ENCODE results near the gene PCDHGA6. TPM values are rescaled to one million over a fixed set of nuclear protein-coding genes. Genes with fewer than 3 reads are reported as not detected.
"Not testable (repeated sequence)": the region's sequence is repeated elsewhere in the genome, so short reads cannot be mapped to it uniquely, and the experiment has no call there.

The PCDHGA6 gene
- total RNA-seq, 1 donor from 2014 or later = 0.41 TPM

DNA sequence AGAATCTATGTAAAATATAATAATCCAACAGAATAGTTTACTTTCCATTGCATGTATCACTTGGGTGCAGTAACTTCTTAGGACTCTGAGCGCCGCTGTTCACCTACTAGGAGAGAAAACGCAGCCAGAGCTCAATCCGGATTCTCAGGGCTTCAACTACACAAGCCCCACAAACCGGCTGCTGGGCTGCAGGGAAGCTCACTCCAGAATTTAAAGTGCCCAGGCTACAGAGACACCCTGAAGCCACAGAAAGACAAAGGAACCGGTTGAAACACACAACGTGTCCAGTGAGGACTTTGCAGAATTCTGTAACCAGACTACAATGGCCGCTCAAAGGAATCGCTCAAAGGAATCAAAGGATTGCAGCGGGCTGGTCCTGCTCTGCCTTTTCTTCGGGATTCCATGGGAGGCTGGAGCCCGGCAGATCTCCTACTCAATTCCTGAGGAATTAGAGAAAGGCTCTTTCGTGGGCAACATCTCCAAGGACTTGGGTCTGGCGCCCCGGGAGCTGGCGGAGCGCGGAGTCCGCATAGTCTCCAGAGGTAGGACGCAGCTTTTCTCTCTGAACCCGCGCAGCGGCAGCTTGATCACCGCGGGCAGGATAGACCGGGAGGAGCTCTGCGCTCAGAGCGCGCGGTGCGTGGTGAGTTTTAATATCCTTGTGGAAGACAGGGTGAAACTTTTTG lies 39.3 kb downstream of the PCDHGA6 start, which contains the start of gene PCDHGA10:
TSS of gene PCDHGA10 (plus strand) at position 134 of the 686 bp plus-strand sequence. CDS start at position 323, 189 bp downstream.
- H3K36me3 Mint-ChIP-seq (ENCODE audit: low read depth, unreplicated experiment) = peaks cover 23% of the 10 kb centered on the region
- no peaks in the 10 kb centered on the region for H3K27me3 Mint-ChIP-seq (ENCODE audit: low read depth, unreplicated experiment)
- H3K4me1 ChIP-seq (ENCODE audit: insufficient read depth, low read length) = no peaks in the 10 kb centered on the region
- H3K27ac ChIP-seq (ENCODE audit: low read depth, low read length) = no peak within 1 kb of the TSS
- H3K79me2 ChIP-seq (ENCODE audit: insufficient read depth, low read length) = no peaks in the 10 kb centered on the region
- peaks cover 16% of the 10 kb centered on the region for H3K9me3 Mint-ChIP-seq (ENCODE audit: unreplicated experiment)
- TF ChIP-seq CTCF (IDR thresholded peaks at IDR 0.05; ENCODE audit: insufficient read depth, low read depth, low read length) (peak; percentile 71), EZH2 (IDR thresholded peaks at IDR 0.05; ENCODE audit: insufficient read depth, low read length) (no peak)
- peaks cover 13% of the 10 kb centered on the region for H3K4me1 Mint-ChIP-seq (ENCODE audit: low read depth, unreplicated experiment)
- FAIRE-seq (no peak), DNase-seq (ENCODE audit: low read depth) (peak; percentile 47)
- peak within 1 kb of the TSS; percentile 91 for H3K27ac Mint-ChIP-seq (ENCODE audit: unreplicated experiment)
- peak within 1 kb of the TSS; percentile 55 for H3K4me3 ChIP-seq (ENCODE audit: insufficient read depth, low read depth, low read length)
- H3K9ac ChIP-seq (ENCODE audit: low read length) = peak within 1 kb of the TSS; percentile 61
- H2AFZ ChIP-seq (ENCODE audit: low read depth, low read length) = peak within 1 kb of the TSS; percentile 50
- peaks cover 3% of the 10 kb centered on the region for H4K20me1 ChIP-seq (ENCODE audit: insufficient read depth, low read length)
- H3K36me3 ChIP-seq (ENCODE audit: insufficient read depth, low read length) = no peaks in the 10 kb centered on the region
- H3K4me3 Mint-ChIP-seq (ENCODE audit: unreplicated experiment) = peak within 1 kb of the TSS; percentile 93
- H3K4me2 ChIP-seq (ENCODE audit: low read length) = peak within 1 kb of the TSS; percentile 73
- H3K27me3 ChIP-seq (ENCODE audit: insufficient read depth, low read length) = no peaks in the 10 kb centered on the region
- H3K9me3 ChIP-seq (ENCODE audit: insufficient read depth, low read depth, low read length) = peaks cover 33% of the 10 kb centered on the region

DNA sequence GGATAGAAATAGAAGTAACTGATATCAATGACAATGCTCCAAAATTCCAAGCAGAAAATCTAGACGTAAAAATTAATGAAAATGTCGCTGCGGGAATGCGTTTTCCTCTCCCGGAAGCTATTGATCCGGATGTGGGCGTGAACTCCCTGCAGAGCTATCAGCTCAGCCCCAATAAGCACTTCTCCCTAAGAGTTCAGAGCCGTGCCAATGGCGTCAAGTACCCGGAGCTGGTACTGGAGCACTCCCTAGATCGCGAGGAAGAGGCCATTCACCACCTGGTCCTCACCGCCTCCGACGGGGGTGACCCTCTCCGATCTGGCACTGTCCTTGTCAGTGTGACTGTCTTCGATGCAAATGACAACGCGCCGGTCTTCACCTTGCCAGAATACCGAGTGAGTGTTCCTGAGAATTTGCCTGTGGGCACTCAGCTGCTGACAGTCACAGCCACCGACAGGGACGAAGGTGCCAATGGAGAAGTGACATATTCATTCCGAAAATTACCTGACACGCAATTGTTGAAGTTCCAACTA lies 39.9 kb downstream of the PCDHGA6 start:
- Histone ChIP-seq H4K20me1 (ENCODE audit: insufficient read depth, low read length) (peaks cover 3% of the 10 kb centered on the region), H3K4me1 (ENCODE audit: insufficient read depth, low read length) (no peaks in the 10 kb centered on the region), H3K9ac (ENCODE audit: low read length) (peak overlapping the region; percentile 61), H3K27ac (ENCODE audit: low read depth, low read length) (no peak overlapping the region), H3K79me2 (ENCODE audit: insufficient read depth, low read length) (no peaks in the 10 kb centered on the region), H3K27me3 (ENCODE audit: insufficient read depth, low read length) (no peaks in the 10 kb centered on the region), H3K9me3 (ENCODE audit: insufficient read depth, low read depth, low read length) (peaks cover 34% of the 10 kb centered on the region), H3K4me2 (ENCODE audit: low read length) (peak overlapping the region; percentile 73), H3K4me3 (ENCODE audit: insufficient read depth, low read depth, low read length) (peak overlapping the region; percentile 55), H3K36me3 (ENCODE audit: insufficient read depth, low read length) (no peaks in the 10 kb centered on the region), H2AFZ (ENCODE audit: low read depth, low read length) (no peak overlapping the region)
- Mint-ChIP-seq H3K4me1 (ENCODE audit: low read depth, unreplicated experiment) (peaks cover 15% of the 10 kb centered on the region), H3K9me3 (ENCODE audit: unreplicated experiment) (peaks cover 20% of the 10 kb centered on the region), H3K4me3 (ENCODE audit: unreplicated experiment) (peak overlapping the region; percentile 93), H3K27me3 (ENCODE audit: low read depth, unreplicated experiment) (no peaks in the 10 kb centered on the region), H3K36me3 (ENCODE audit: low read depth, unreplicated experiment) (peaks cover 29% of the 10 kb centered on the region), H3K27ac (ENCODE audit: unreplicated experiment) (peak overlapping the region; percentile 91)
- TF ChIP-seq EZH2 (IDR thresholded peaks at IDR 0.05; ENCODE audit: insufficient read depth, low read length) = no peak
- no peak for FAIRE-seq
- no peak for DNase-seq (ENCODE audit: low read depth)

- not testable (repeated sequence) for H3K27me3 ChIP-seq (ENCODE audit: insufficient read depth, low read length); H3K27ac ChIP-seq (ENCODE audit: low read depth, low read length); FAIRE-seq; H3K27me3 Mint-ChIP-seq (ENCODE audit: low read depth, unreplicated experiment); H3K4me2 ChIP-seq (ENCODE audit: low read length); H2AFZ ChIP-seq (ENCODE audit: low read depth, low read length); H3K36me3 ChIP-seq (ENCODE audit: insufficient read depth, low read length); H3K4me3 ChIP-seq (ENCODE audit: insufficient read depth, low read depth, low read length); H3K9ac ChIP-seq (ENCODE audit: low read length); H4K20me1 ChIP-seq (ENCODE audit: insufficient read depth, low read length); H3K79me2 ChIP-seq (ENCODE audit: insufficient read depth, low read length); H3K4me1 ChIP-seq (ENCODE audit: insufficient read depth, low read length); H3K27ac Mint-ChIP-seq (ENCODE audit: unreplicated experiment); DNase-seq (ENCODE audit: low read depth)
- Mint-ChIP-seq H3K4me1 (ENCODE audit: low read depth, unreplicated experiment) (peaks cover 15% of the 10 kb centered on the region), H3K36me3 (ENCODE audit: low read depth, unreplicated experiment) (peaks cover 32% of the 10 kb centered on the region), H3K4me3 (ENCODE audit: unreplicated experiment) (peak overlapping the region; percentile 93), H3K9me3 (ENCODE audit: unreplicated experiment) (peaks cover 21% of the 10 kb centered on the region)
- peaks cover 34% of the 10 kb centered on the region for H3K9me3 ChIP-seq (ENCODE audit: insufficient read depth, low read depth, low read length)
Observed at GRCh38 chr5:141414548-141415274, 41.0 kb downstream of the PCDHGA6 start.

- FAIRE-seq; H3K27ac ChIP-seq (ENCODE audit: low read depth, low read length); H3K27me3 Mint-ChIP-seq (ENCODE audit: low read depth, unreplicated experiment); H4K20me1 ChIP-seq (ENCODE audit: insufficient read depth, low read length); H3K4me2 ChIP-seq (ENCODE audit: low read length); H3K9ac ChIP-seq (ENCODE audit: low read length); H3K4me3 ChIP-seq (ENCODE audit: insufficient read depth, low read depth, low read length); H3K36me3 ChIP-seq (ENCODE audit: insufficient read depth, low read length); H3K27ac Mint-ChIP-seq (ENCODE audit: unreplicated experiment); H2AFZ ChIP-seq (ENCODE audit: low read depth, low read length); H3K79me2 ChIP-seq (ENCODE audit: insufficient read depth, low read length); H3K4me3 Mint-ChIP-seq (ENCODE audit: unreplicated experiment); DNase-seq (ENCODE audit: low read depth); H3K4me1 ChIP-seq (ENCODE audit: insufficient read depth, low read length); H3K27me3 ChIP-seq (ENCODE audit: insufficient read depth, low read length): not testable (repeated sequence)
- H3K9me3 Mint-ChIP-seq (ENCODE audit: unreplicated experiment) = peaks cover 23% of the 10 kb centered on the region
- H3K36me3 Mint-ChIP-seq (ENCODE audit: low read depth, unreplicated experiment) = peaks cover 33% of the 10 kb centered on the region
- H3K4me1 Mint-ChIP-seq (ENCODE audit: low read depth, unreplicated experiment) = peaks cover 15% of the 10 kb centered on the region
- H3K9me3 ChIP-seq (ENCODE audit: insufficient read depth, low read depth, low read length) = peaks cover 32% of the 10 kb centered on the region
Observed at GRCh38 chr5:141415275-141415618, 41.6 kb downstream of the PCDHGA6 start.

All from astrocyte (in vitro differentiated cells and primary cell).